LHCN-M2 (cell line): ENCODE measurements around the gene SLITRK6. TPM values are rescaled to one million over a fixed set of nuclear protein-coding genes. Genes with fewer than 3 reads are reported as not detected.
"Not testable (repeated sequence)": the region's sequence is repeated elsewhere in the genome, so short reads cannot be mapped to it uniquely, and the experiment has no call there.

ENCODE experiments used
- DNase-seq: peaks from one replicate; pipeline ENCODE4 v3.0.0-alpha.2; 2012; ENCODE audit warnings: low read depth
- polyA plus RNA-seq: library from polyadenylated mRNA; unstranded; fragments of >200 nt; gene quantifications from one replicate; pipeline ENCODE4 v1.2.1, GENCODE V29; 2012; ENCODE audit warnings: missing spikeins
- total RNA-seq: library from RNA; depleted of rRNA; stranded (reverse); fragments of >200 nt; gene quantifications from 2 replicates; pipeline ENCODE4 v1.2.3, GENCODE V29; 2014; rRNA removed

Gene SLITRK6, protein sequence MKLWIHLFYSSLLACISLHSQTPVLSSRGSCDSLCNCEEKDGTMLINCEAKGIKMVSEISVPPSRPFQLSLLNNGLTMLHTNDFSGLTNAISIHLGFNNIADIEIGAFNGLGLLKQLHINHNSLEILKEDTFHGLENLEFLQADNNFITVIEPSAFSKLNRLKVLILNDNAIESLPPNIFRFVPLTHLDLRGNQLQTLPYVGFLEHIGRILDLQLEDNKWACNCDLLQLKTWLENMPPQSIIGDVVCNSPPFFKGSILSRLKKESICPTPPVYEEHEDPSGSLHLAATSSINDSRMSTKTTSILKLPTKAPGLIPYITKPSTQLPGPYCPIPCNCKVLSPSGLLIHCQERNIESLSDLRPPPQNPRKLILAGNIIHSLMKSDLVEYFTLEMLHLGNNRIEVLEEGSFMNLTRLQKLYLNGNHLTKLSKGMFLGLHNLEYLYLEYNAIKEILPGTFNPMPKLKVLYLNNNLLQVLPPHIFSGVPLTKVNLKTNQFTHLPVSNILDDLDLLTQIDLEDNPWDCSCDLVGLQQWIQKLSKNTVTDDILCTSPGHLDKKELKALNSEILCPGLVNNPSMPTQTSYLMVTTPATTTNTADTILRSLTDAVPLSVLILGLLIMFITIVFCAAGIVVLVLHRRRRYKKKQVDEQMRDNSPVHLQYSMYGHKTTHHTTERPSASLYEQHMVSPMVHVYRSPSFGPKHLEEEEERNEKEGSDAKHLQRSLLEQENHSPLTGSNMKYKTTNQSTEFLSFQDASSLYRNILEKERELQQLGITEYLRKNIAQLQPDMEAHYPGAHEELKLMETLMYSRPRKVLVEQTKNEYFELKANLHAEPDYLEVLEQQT
- total RNA-seq, result not detected in 2 replicates
- polyA plus RNA-seq, result not detected

DNA sequence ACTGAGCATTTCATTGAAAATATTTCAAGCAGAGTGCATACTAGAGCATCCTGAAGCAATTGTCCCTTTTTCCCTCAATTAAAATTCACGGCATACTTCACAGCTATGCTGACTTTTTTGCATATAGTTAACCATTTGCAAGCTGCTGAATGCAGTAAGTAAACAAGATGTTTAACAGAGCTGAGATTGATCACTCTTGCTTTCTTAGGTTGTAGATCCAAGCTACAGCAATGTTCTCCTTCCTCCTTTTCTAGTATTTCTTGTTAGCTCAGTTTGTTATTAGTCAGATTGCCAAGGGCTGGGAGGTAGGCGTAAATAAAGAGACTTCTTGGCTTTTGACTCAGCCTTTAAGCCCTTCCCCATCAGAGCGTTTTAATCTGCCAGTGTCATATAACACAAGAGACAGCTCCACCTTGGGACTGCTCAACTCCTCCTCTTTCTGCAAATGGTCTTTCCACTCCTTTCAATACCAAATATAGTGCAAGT lies at the start of gene SLITRK6:
Gene SLITRK6 (minus strand): TSS at position 323 of the 486 bp plus-strand sequence. CDS start 2,911 bp downstream, outside the sequence.
- peak; percentile 0 for DNase-seq

- DNase-seq, result no peak
Measured at GRCh38 chr13:85847012-85847411, 47.8 kb upstream of the SLITRK6 start.

DNA sequence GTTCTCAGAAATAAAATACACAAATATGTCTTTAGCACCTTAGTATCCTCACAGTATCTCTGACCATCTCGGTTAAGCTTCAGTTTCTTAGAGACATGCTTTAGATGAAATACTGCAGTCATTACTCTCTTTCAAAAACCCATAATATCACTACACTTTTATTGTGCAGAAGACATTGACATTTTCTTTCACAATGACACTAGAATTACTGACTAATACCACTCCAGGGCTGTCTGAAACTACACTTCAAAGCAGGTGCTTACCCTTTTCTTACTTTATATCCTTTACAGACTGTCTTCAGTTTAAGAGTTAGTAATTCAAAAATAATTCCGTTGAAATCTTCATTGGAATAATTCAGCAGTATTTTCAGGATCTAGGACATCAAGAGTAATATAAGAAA lies 42.2 kb upstream of the SLITRK6 start:
- DNase-seq, result no peak

GRCh38 chr13:85833921-85834320 lies 34.7 kb upstream of the SLITRK6 start:
- no peak for DNase-seq

DNA sequence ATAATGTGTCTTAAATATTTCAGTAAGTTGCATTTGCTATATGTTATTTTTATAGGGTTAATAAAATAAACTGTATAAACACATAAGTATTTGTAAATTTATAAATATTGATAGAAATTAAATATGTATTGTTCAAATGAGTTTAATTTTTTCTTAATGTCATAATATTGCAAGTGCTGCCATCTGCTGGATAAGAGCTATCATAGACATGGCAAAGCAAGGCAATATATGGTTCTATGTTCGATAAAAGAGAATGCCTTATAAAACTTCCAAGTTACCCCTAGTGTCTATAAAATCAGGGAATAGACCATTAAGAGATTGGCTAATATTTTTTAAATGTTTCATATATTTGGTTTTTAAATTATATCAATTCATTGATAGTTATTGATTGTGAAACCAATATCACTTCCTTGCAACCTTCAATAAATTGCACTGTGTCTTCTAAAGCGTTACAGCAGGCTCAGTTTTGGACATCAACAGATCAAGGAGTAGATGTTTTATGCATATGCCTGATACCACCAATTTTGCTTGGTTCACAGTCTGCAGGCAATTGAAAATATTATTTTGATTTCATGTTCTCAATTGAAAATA lies 29.0 kb upstream of the SLITRK6 start:
- DNase-seq, result peak; percentile 3

DNA sequence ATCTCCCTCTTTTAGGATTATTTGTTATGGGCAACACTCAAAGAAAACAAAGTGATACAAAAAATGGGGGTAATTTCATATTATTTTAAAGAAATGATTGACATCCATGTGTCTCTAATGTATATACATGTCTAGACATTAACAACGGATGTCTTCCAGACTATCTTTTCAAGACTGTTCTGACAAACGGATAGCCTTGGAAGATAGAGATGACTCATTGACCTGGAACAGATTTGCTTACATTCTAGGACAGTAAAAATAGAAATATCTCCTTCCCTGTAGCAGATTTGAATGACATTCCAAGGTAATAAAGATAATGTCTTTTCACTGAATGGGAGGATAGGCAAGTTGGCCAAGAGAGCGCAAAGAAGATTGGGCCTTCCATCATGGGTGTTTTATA lies 26.2 kb upstream of the SLITRK6 start:
- no peak for DNase-seq

DNA sequence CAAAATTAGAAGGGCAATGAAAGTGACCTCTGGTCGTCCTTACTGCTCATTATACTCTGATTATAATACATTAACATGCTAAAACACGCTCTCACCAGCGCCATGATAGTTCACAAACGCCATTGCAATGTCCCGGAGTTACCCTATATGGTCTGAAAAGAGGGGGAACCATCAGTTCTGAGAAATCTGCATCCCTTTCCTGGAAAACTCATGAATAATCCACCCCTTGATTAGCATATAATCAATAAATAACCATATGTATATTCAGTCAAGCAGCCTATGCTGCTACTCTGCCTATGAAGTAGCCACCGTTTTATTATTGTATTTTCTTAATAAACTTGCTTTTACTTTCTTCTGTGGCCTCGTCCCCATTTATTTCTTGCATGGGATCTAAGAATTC lies 24.6 kb upstream of the SLITRK6 start:
- no peak for DNase-seq

GRCh38 chr13:85819513-85819912 lies 20.3 kb upstream of the SLITRK6 start:
- DNase-seq, result no peak

DNA sequence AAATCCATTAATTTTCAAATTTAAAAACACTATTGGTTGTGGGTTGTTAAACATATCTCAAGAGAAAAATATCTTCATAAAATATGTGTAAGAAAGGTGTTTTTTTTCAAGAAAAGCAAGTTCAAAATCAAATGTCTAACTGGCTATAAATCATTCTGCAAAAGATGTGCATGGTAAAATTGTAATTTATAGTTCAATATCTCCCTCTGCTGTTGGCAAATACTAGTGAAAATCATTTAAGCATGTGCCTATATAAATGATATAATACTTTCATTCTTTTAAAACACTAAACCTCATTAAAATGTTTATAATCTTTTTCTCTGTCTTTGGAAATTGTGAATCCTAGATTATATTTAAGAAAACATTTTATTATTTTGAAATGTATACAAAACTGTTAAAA lies 17.2 kb upstream of the SLITRK6 start:
- no peak for DNase-seq

DNA sequence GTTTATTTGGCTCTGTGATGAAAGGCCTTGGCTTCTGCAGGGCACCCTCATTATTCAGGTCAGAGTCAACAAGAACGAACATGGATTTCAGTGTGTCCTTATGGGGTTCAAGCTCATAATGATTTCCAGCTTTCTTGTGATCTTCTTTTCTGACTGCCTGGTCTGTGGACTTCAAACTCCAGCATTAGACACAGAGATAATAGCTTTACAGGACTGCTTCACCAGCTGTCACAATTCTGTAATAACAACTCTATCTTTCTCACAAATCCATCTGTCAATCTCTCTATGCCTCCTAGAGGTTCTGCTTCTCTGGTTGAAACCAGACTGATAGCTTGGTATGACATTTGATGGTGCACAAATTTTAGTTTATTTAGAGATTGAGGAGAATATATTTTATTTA lies 13.1 kb upstream of the SLITRK6 start:
- DNase-seq, result no peak

DNA sequence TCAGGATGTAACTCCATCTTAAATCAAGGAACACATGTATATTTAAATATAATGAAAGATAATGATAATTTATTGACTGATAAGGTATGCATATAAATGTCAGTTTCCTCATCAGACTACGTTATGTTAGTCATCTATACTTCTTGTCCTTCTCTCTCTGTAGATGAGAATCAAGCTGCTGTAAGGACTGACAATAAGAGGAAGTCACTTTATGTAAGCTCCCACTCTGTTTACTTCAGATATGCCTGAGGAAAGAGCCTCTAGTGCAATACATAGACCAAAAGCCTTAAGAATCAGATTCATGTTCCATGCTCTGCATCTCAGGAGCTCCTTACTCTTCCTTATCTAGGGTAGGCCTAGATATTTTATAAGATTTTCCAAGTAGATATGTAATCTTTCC lies 9.6 kb upstream of the SLITRK6 start:
- DNase-seq, result no peak

DNA sequence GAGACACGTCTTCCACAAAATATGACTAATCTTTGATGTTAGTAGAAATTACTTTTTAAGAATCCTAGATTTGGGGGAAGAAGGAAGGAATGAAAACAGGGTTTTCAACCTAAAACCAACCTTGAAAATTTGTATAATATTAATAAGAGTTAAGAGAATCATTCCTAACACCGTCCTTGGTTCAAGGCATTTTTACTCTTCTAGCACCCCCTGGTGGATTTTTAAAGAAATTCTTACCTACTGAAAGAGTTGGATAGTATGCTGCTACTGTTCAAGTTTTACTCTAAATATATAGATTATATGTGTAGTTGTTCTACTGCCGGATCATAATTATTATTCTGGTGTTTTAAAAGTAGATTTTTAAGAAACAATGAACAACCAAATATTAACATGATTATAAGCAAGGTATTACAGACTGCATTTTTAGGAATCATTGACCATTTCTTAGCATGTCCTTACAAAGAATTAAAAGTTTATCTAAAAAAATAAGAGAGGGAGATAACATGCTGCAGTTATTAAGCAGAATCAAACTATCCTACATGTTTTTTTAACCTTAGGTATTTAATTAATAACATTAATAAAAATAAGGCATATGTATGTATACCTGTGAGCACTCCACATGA lies 7.4 kb upstream of the SLITRK6 start:
- DNase-seq, result peak; percentile 3

DNA sequence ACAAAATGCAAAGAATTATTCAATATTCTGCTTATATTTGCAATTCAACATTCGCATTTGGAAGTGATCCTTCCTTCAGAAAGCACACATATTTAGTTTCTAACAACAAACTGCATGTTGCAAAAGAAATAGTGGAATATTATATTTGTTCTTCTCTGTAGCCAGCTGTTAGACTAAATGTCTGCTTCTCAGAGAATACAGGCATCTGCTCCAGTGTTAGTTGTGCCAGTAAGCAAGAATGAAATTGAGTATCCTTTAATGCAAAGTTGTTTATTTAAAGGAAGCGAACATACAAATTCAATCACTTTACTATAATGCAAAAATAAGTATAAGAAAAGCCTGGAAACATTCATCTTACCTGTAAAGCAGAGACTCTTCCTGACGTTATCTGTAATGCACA lies 663 bp downstream of the SLITRK6 start:
- no peak for DNase-seq

DNA sequence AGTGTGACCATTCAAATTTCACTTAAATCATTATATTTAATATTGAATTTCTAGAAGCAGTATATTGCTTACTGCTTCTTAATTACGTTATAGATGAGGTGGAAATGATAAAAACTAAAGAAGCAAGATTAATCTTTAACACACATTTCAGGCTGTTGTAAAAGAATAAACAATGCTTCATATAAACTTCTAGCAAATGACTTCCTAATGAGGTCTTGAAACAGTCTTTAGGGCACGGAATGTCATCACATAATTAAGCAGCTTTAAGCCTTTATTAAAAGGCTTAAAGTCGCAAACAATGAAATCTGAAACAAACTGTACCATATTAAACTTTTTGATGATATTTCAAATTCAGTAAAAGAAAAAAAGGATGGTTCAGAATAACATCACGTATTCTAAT lies 1.9 kb downstream of the SLITRK6 start:
- DNase-seq, result no peak

DNA sequence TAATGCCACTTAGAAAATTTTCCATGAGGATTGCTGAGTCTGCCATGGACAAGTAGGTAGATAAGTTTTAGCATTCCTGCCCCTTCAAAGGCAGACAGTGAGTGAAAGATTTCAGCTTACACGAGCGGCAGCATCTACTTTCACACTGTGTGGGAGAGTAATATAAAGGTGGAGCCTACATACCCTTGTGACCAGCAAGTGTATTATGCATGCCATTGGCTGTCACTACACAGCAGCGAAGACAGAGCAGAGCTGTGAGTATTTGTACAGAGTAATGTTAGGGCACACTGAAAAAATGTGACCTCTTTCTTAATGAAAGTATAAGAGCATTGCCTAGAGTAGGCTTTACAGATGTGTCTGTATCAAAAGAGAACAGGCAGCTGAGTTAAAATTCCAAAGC lies 14.0 kb downstream of the SLITRK6 start:
- no peak for DNase-seq

DNA sequence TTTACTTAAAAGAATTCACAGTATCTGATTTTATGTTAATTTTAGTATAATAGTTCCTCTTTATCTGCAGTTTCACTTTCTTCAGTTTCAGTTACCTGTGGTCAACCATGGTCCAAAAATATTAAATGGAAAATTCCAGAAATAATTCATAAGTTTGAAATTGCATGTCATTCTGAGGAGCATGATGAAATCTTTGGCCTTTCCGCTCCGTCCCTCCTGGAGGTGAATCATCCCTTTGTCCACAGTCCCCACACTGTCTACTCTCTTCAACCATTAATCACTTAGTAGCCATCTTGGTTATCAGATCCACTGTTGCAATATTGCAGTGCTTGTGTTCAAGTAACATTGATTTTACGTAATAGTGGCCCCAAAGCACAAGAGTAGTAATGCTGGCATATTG lies 26.9 kb downstream of the SLITRK6 start:
- DNase-seq, result no peak

DNA sequence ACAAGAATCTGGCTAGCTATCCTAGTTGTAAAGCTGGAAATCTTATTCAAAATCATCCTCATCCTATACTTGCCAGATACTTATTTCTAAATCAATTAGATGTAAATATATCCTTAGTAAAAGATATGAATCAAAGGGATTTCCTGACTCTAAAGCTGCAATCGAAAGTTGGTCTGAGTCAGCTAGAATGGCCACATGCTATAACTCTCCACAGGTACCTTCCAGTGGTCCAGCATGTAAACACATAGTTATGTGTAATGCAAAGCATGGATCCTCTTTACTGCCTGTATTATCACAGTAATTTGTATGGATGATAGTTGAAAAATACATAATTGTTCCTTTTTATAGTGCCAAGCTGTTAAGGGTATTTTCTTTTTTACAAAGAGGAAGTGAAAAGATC lies 27.4 kb downstream of the SLITRK6 start:
- no peak for DNase-seq

- no peak for DNase-seq
Measured at GRCh38 chr13:85768946-85769345, 30.3 kb downstream of the SLITRK6 start.

GRCh38 chr13:85755123-85755522 lies 44.1 kb downstream of the SLITRK6 start:
- DNase-seq, result no peak

DNA sequence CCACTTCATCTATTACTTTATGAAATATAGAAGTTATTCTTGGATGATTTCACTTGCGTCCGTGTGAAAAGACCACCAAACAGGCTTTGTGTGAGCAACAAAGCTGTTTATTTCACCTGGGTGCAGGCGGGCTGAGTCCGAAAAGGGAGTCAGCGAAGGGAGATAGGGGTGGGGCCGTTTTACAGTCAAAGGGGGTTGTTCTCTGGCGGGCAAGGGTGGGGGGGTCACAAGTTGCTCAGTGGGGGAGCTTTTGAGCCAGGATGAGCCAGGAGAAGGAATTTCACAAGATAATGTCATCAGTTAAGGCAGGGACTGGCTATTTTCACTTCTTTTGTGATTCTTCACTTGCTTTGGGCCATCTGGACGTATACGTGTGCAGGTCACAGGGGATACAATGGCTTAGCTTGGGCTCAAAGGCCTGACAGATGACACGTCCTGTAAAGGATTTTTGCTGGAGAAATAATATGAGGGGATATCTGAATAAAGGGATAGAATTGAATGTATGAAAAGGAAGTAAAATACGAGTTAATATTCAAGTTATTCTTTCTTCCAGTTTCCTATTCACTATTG lies 55.9 kb downstream of the SLITRK6 start:
- DNase-seq, result not testable (repeated sequence)
